Neural cell (in vitro differentiated cells): ENCODE results near the gene ZC3H14.

Experiments used
- EP300 ChIP-seq: fragments of 450-650 bp; conservative IDR thresholded peaks from 2 replicates; pipeline ENCODE4 v1.6.1; 2014; ENCODE audit warnings: antibody characterized with exemption, mild to moderate bottlenecking, moderate library complexity; ENCODE audit not compliant: poor library complexity, severe bottlenecking
- EZH2 ChIP-seq: fragments of 200-600, 300-800 bp; shearing (Covaris generic), sonication (generic); IDR thresholded peaks from 2 replicates; pipeline ENCODE4 v1.6.1; 2014; ENCODE audit warnings: antibody characterized with exemption, low read length, borderline replicate concordance, mild to moderate bottlenecking; ENCODE audit not compliant: insufficient read depth, poor library complexity, severe bottlenecking
- MXI1 ChIP-seq: fragments of 450-650 bp; conservative IDR thresholded peaks from 2 replicates; pipeline ENCODE4 v1.6.1; 2014; ENCODE audit warnings: antibody characterized with exemption, mild to moderate bottlenecking; ENCODE audit not compliant: poor library complexity, severe bottlenecking
- POLR2AphosphoS5 ChIP-seq: IDR thresholded peaks from 2 replicates; pipeline ENCODE4 v1.6.1; 2012
- RAD21 ChIP-seq: fragments of 450-650 bp; conservative IDR thresholded peaks from 2 replicates; pipeline ENCODE4 v1.6.1; 2014; ENCODE audit warnings: antibody characterized with exemption, mild to moderate bottlenecking, moderate library complexity
- REST ChIP-seq: IDR thresholded peaks from 2 replicates; pipeline ENCODE4 v1.6.1; 2012; ENCODE audit warnings: borderline replicate concordance
- SMC3 ChIP-seq: fragments of 450-650 bp; conservative IDR thresholded peaks from 2 replicates; pipeline ENCODE4 v1.6.1; 2014; ENCODE audit warnings: antibody characterized with exemption, mild to moderate bottlenecking, moderate library complexity; ENCODE audit not compliant: poor library complexity
- TAF1 ChIP-seq: IDR thresholded peaks from 2 replicates; pipeline ENCODE4 v1.6.1; 2012; ENCODE audit warnings: low read depth
- TF ChIP-seq, protein P1 (sequence below): fragments of 450-650 bp; IDR thresholded peaks from 2 replicates; pipeline ENCODE4 v1.5.1; 2014; ENCODE audit warnings: antibody characterized with exemption, mild to moderate bottlenecking, moderate library complexity; ENCODE audit not compliant: poor library complexity, severe bottlenecking

- TF ChIP-seq, protein P1, sequence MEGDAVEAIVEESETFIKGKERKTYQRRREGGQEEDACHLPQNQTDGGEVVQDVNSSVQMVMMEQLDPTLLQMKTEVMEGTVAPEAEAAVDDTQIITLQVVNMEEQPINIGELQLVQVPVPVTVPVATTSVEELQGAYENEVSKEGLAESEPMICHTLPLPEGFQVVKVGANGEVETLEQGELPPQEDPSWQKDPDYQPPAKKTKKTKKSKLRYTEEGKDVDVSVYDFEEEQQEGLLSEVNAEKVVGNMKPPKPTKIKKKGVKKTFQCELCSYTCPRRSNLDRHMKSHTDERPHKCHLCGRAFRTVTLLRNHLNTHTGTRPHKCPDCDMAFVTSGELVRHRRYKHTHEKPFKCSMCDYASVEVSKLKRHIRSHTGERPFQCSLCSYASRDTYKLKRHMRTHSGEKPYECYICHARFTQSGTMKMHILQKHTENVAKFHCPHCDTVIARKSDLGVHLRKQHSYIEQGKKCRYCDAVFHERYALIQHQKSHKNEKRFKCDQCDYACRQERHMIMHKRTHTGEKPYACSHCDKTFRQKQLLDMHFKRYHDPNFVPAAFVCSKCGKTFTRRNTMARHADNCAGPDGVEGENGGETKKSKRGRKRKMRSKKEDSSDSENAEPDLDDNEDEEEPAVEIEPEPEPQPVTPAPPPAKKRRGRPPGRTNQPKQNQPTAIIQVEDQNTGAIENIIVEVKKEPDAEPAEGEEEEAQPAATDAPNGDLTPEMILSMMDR, result no peak
- TF ChIP-seq POLR2AphosphoS5, result no peak
- no peak for TF ChIP-seq REST
- TF ChIP-seq EZH2, result no peak
- TF ChIP-seq EP300, result no peak
- no peak for TF ChIP-seq TAF1
- TF ChIP-seq SMC3, result no peak
- no peak for TF ChIP-seq RAD21
- TF ChIP-seq MXI1, result no peak
Measured at GRCh38 chr14:88639221-88639620, 76.4 kb downstream of the ZC3H14 start.
